Mucosa of descending colon (tissue), 3 donors: ENCODE results near the gene ATRNL1. TPM values are rescaled to one million over a fixed set of nuclear protein-coding genes. Genes with fewer than 3 reads are reported as not detected.
"Not testable (repeated sequence)": the region's sequence is repeated elsewhere in the genome, so short reads cannot be mapped to it uniquely, and the experiment has no call there.

Source experiments
- ATAC-seq: fragments of 200-7000 bp; cut with Tn5 transposase; one replicate; pipeline ENCODE4 v1.9.1; 2020; ENCODE audit warnings: mild to moderate bottlenecking, moderate library complexity
- DNase-seq, 3 donors: peaks; one replicate each; pipeline ENCODE4 v3.0.0-alpha.2; 2020
- H3K36me3 ChIP-seq: fragments of 200-600 bp; one replicate; pipeline ENCODE4 v1.8.0; 2021; ENCODE audit warnings: low read depth, mild to moderate bottlenecking
- H3K4me1 ChIP-seq: fragments of 200-600 bp; one replicate; pipeline ENCODE4 v1.8.0; 2021; ENCODE audit warnings: low read depth, mild to moderate bottlenecking
- H3K4me3 ChIP-seq: fragments of 200-600 bp; one replicate; pipeline ENCODE4 v1.8.0; 2021; ENCODE audit warnings: mild to moderate bottlenecking
- H3K9me3 ChIP-seq: fragments of 200-600 bp; one replicate; pipeline ENCODE4 v1.8.0; 2021; ENCODE audit warnings: mild to moderate bottlenecking
- intact Hi-C, 2 donors: fragments of 100-400 bp; cut with DNase I in 1 of 2; cut with micrococcal nuclease in 1 of 2; formaldehyde crosslinking; loops; one replicate each; pipeline versions ENCODE4 v1.11.0 to v1.11.1; 2022; cut with DNase I, micrococcal nuclease
- total RNA-seq, 3 donors: library from RNA; stranded (reverse); fragmentation: NEBNext Ultra II Directional in 2 of 3; extraction: Animal tissue kit (Norgen Biotek cat#: 25700) in 2 of 3; gene quantifications; one replicate each; pipeline versions ENCODE4 v1.2.1 to v1.2.4, GENCODE V29; 2021 to 2023
- TF ChIP-seq, protein P1 (sequence below): fragments of 200-600 bp; IDR thresholded peaks from one replicate; pipeline ENCODE4 v1.8.0; 2022; ENCODE audit warnings: antibody characterized with exemption, mild to moderate bottlenecking
- donor health status: DM: no; HTN: no; CAD: no; lungs with moderate emphysema.
- donor health status: DM: no; HTN: no; CAD: no.
- donor health status: DM: no; HTN: yes; CAD: no.

Gene ATRNL1
- total RNA-seq, 3 donors from 2014 or later, result 0.58 to 61.7 (median 1.8) TPM

DNA sequence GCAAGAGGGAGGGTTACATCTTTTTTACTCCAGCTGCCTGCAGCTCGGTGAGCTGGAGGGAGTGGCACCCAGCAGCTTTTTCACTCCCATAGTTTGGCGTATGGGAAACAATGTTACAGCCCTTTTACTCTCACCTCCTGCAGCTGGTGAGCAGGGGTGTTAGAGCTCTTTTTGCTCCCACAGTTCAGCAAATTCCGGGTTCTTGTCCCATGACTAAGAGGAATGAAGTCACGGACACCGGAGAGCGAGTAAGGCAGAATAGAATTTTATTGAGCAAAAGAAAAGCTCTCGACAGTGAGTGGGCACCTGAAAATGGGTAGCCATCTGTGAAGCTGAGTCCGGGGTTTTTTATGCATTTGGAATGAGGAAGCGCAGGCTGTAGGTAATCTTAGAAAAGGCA is 733.2 kb downstream of the ATRNL1 start:
- Histone ChIP-seq H3K4me1 (no peaks in the 10 kb centered on the region), H3K9me3 (no peaks in the 10 kb centered on the region), H3K4me3 (no peak overlapping the region), H3K36me3 (no peaks in the 10 kb centered on the region)
- TF ChIP-seq, protein P1, sequence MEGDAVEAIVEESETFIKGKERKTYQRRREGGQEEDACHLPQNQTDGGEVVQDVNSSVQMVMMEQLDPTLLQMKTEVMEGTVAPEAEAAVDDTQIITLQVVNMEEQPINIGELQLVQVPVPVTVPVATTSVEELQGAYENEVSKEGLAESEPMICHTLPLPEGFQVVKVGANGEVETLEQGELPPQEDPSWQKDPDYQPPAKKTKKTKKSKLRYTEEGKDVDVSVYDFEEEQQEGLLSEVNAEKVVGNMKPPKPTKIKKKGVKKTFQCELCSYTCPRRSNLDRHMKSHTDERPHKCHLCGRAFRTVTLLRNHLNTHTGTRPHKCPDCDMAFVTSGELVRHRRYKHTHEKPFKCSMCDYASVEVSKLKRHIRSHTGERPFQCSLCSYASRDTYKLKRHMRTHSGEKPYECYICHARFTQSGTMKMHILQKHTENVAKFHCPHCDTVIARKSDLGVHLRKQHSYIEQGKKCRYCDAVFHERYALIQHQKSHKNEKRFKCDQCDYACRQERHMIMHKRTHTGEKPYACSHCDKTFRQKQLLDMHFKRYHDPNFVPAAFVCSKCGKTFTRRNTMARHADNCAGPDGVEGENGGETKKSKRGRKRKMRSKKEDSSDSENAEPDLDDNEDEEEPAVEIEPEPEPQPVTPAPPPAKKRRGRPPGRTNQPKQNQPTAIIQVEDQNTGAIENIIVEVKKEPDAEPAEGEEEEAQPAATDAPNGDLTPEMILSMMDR, result no peak
- intact Hi-C loops, result no loop called here
- ATAC-seq (no peak), DNase-seq (no peak)

DNA sequence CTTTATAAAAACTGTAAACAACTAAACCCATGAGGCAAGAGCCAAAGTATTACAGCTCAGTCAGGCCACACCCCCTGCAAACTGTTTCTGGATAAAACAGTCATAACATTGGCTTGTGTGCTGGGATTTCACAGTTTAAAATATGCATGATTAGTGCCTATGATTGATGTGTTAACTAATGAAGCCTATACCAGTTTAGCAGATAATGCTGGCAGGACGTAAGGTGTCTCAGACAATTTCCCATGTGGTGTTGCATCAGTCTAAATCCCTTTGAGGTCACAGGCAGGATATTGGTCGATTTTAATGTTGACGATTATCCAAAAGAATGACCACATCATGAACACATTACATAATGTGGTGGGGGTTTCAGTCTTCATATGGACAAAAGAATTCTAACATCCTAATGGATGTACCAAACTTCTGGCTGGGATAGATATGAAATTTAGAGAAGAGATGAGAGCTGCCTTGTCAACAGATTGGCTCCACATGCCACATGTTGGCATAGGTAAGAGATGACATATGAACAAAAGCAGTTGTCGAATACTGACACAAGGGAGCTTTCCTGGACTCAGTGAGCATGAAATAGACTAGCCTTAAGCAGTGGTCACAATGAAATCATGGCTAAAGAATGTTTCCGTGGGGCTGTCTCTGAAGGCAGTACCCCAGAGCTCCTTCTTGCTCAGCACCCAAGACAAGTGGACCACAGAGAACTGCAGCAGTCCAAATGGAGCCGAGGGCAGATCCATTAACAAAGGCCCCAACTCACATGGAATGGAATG is 734.3 kb downstream of the ATRNL1 start:
- TF ChIP-seq, protein P1, result no peak
- Histone ChIP-seq H3K36me3 (no peaks in the 10 kb centered on the region), H3K9me3 (no peaks in the 10 kb centered on the region), H3K4me3 (no peak overlapping the region), H3K4me1 (no peaks in the 10 kb centered on the region)
- DNase-seq (no peak), ATAC-seq (no peak)
- intact Hi-C loops, result no loop called here

DNA sequence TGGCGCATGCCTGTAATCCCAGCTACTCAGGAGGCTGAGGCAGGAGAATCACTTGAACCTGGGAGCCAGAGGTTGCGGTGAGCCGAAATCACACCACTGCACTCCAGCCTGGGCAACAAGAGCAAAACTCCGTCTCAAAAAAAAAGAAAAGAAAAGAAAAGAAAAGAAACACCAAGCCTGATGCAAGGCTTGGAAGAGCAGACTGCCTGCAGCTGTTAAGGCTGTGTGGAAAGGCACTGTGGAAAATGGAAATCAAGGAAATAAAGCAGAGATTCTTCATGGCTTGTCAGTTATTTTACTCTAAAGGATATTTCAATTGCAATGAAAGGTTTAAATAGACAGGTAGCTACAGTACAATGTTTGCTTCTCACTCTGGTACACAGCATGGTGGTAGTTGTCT is 735.0 kb downstream of the ATRNL1 start:
- intact Hi-C loops, ATAC-seq, H3K4me3 ChIP-seq, DNase-seq, H3K9me3 ChIP-seq, H3K4me1 ChIP-seq, H3K36me3 ChIP-seq: not testable (repeated sequence)

DNA sequence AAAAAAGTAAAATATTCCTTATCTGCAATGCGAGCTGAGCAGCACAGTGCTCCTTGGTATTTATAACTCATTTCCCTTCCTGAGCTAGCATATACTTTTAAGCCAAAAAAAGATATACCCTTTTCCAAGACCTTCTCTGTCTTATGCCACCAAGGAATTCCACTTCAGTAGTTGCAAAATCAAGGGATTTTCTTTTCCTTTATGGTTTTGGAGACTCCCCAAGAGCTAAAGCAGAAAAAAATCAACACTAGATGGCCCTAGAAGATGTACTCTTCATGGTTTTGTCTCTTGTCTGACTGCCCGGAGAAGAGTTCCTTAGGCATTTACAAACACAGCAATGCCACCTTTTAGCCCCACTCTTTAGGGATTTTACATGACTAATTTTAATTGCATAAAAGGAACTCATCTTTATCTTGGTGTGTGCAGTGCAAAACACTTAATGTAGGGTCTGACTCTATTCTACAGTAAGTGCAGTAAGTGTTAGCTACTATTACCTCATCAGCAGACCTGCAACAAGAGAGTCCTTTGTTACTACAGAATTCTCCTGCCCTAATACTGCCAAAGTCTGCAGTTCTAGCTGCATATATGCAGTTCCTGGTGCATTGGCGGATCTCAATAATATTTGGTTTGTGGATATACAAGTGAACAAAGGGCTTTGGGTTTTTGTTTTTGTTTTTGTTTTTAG is 736.5 kb downstream of the ATRNL1 start:
- no peaks in the 10 kb centered on the region for H3K36me3 ChIP-seq
- intact Hi-C loops, result no loop called here
- no peaks in the 10 kb centered on the region for H3K9me3 ChIP-seq
- TF ChIP-seq, protein P1, result no peak
- H3K4me3 ChIP-seq, result no peak overlapping the region
- DNase-seq (no peak), ATAC-seq (no peak)
- H3K4me1 ChIP-seq, result no peaks in the 10 kb centered on the region

- ATAC-seq, result peak; percentile 30
- no peak for DNase-seq
- H3K9me3 ChIP-seq, result no peaks in the 10 kb centered on the region
- intact Hi-C loops, result no loop called here
- H3K4me3 ChIP-seq, result no peak overlapping the region
- no peaks in the 10 kb centered on the region for H3K4me1 ChIP-seq
- TF ChIP-seq, protein P1, result no peak
- no peaks in the 10 kb centered on the region for H3K36me3 ChIP-seq
Measured at GRCh38 chr10:115830265-115830970, 737.3 kb downstream of the ATRNL1 start.

DNA sequence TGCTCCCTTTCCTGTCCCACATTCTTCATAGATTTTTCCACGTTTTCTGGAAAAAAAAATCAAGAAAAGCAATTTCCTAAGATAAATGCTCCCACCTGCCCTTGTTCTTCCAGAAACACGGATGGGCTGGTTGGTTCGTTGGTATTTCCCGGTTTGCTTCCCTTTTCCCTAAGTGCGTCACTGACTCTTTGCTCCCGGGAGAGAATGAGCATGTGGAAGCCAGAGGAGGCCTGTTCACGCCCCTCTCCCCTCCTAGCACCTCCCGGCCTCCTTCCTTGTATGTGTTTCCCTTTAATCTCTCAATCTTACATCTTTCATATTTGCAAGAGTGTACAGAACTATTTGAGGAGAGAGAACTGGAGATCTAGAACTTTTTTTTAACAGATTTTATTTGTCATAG is 737.9 kb downstream of the ATRNL1 start:
- intact Hi-C loops, result no loop called here
- no peak overlapping the region for H3K4me3 ChIP-seq
- ATAC-seq, result no peak

More for the DNA sequence above, 737.9 kb downstream of the ATRNL1 start:
- TF ChIP-seq, protein P1, result no peak
- Histone ChIP-seq H3K9me3 (no peaks in the 10 kb centered on the region), H3K4me1 (no peaks in the 10 kb centered on the region), H3K36me3 (no peaks in the 10 kb centered on the region)
- DNase-seq, result no peak
